Astrocyte of the spinal cord (primary cell): Measurements from ENCODE around the gene RAMP1.

Experiments
- DNase-seq: peaks from one replicate; pipeline ENCODE4 v3.0.0; 2011; ENCODE audit warnings: low read depth, low spot score
- H3K4me3 ChIP-seq: 2 replicates; pipeline ENCODE4 v1.5.1; 2011; ENCODE audit warnings: low read depth, mild to moderate bottlenecking, low read length, moderate library complexity
- in situ Hi-C: cut with HindIII; loops from 2 replicates; pipeline ENCODE4 v1.10.0; 2017; ENCODE audit warnings: low sequenced_read_pairs
- TF ChIP-seq, protein P1 (sequence below): IDR thresholded peaks from 2 replicates; pipeline ENCODE4 v1.5.1; 2012; ENCODE audit warnings: low read depth, mild to moderate bottlenecking, low read length, inconsistent platforms

The RAMP1 gene

DNA sequence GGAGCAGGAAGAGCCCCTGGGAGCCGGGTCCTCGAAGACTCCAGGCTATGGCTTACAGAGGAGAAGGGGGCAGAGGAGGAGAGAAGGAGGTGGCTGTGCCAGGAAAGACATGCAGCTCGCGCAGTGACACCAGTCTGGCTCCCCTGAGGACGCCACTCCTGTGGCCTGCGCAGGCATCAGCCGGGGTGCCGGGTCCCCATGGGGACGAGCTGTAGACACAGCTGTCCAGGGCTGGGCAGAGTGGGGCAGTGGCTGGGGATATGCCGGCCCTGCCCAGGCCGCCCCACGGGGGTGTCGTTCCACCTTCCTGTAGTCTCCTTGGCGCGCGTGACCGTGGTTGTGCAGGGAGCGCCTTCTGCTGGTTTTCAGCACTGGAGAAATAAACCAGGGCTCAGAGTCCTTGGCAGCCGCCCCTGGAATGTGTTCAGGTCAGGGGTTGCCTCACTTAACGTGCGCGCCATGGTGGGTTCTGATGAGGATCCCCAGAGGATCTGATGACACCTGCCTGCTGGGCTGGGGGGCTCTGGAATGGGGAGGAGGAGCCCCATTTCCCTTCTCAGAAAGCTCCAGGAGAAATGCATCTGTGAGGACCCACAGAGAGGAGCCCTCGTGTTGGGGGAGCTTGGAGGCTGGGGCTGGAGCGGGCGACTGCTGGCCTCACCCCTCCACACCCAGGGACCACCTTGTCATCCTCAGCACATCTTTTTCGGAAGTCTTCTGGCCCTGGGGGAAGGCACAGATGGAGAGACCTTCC, 26.7 kb downstream of the RAMP1 start:
- no peak overlapping the region for H3K4me3 ChIP-seq
- TF ChIP-seq, protein P1, sequence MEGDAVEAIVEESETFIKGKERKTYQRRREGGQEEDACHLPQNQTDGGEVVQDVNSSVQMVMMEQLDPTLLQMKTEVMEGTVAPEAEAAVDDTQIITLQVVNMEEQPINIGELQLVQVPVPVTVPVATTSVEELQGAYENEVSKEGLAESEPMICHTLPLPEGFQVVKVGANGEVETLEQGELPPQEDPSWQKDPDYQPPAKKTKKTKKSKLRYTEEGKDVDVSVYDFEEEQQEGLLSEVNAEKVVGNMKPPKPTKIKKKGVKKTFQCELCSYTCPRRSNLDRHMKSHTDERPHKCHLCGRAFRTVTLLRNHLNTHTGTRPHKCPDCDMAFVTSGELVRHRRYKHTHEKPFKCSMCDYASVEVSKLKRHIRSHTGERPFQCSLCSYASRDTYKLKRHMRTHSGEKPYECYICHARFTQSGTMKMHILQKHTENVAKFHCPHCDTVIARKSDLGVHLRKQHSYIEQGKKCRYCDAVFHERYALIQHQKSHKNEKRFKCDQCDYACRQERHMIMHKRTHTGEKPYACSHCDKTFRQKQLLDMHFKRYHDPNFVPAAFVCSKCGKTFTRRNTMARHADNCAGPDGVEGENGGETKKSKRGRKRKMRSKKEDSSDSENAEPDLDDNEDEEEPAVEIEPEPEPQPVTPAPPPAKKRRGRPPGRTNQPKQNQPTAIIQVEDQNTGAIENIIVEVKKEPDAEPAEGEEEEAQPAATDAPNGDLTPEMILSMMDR = no peak
- in situ Hi-C loops = no loop called here
- DNase-seq = peak; percentile 26

DNA sequence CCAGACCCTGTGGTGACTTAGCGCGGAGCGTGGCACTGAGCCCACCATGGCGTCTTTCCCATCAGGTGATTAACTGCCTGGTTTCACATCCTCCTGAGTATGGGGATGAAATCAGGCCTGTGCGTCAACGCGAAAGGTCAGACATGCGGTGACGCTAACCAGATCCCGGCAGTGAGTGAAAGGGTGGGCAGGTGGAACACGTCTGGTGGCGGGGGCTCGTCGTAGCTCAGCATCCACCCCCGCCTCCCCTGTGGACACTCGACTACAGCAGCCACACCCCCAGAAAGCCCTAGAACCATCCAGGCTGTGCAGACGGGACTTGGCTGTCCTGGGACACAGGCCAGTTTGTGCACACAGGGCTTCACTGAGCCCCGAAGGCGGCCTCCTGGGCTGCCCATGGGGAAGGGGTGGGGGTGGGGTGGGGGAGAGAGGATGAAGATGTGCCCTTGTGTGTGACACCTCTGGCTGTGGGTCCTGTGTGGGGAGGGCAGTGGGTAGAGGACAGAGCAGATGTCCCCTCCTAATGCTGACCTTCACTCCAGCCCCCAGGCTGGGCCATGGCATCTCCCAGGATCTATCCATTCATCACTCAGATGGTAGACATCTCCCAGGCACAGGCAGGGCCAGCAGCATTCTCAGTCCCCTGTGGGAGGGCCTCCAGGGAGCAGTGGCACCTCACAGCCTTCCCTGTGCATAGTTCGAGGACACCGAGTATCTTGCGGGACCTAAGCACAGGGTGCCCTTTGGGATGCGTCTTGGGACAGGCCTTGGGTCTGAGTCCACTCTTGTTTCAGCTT, 27.5 kb downstream of the RAMP1 start:
- TF ChIP-seq, protein P1 = no peak
- in situ Hi-C loops = no loop called here
- peak; percentile 66 for DNase-seq
- no peak overlapping the region for H3K4me3 ChIP-seq

DNA sequence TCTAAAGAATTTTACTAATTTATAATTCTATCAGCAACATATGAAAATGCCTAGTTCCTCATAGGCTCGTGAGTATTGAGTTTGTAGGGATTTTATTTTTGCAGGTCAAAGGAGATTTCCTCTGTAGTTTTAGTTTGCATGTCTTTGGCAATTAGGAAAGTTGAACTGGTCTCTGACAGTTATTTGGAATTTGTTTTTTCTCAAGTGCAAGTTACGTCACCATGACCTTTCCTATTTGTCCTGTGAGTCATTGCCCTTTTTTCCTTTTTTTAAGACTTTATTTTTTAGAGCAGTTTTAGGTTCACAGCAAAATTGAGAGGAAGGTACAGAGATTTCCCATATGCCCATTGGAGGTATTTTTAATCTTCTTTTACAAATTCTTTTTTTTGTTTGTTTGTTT, 29.0 kb downstream of the RAMP1 start:
- H3K4me3 ChIP-seq = no peak overlapping the region
- TF ChIP-seq, protein P1 = no peak
- in situ Hi-C loops = no loop called here
- peak; percentile 70 for DNase-seq

DNA sequence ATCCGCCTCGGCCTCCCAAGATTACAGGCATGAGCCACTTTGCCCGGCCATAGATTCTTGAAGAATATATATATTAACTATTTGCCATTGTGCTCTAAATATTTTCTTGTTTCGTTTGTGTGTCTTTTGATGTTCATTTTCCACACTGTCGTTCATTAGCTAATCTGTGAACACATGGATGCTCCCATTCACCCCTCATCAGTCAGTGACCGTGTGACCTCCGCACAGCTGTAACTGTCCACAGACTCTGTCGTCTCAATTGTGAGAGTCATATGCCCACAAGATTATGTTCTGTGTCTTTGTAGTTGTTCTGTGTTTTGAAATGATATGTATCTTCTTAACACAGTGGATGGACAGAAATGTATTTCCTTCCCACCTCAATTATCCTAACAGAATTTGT, 29.6 kb downstream of the RAMP1 start:
- no peak overlapping the region for H3K4me3 ChIP-seq
- in situ Hi-C loops = no loop called here
- DNase-seq = no peak
- TF ChIP-seq, protein P1 = no peak

DNA sequence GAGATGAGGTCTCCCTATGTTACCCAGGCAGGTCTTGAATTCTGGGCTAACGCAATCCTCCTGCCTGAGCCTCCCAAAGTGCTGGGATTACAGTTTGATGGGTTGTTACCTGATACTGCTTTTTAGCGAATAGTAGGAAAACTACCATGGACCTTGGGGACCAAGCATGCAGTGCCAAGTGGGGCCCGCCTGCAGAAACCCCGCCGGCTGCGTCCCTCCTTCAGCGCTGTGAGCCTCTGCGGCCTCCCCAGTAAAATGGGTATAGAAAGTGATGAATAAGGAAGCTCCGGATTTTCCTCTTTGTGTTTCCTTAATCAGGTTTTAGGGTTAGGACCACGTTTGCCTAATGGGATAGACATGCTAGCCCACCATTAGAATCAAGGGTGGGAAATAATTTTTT, 30.4 kb downstream of the RAMP1 start:
- no peak for DNase-seq
- in situ Hi-C loops = no loop called here
- TF ChIP-seq, protein P1 = no peak
- H3K4me3 ChIP-seq = no peak overlapping the region

DNA sequence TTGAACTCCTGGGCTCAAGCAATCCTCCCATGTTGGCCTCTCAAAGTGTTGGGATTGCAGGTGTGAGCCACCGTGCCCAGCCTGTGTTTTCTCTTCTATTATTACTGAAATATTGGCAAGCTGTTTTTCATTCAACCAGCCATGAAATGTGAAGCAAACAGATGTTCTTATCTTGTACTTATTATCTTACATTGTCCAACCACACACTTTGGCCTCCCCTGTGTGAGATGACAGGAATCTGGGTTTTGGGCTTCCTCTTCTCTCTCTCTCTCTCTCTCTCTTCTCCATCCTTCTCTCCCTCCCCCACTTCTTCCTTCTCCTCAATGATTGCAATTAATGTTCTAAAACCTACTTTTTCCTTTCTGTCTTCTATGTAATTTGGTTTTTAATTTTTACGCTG, 33.1 kb downstream of the RAMP1 start:
- no peak for DNase-seq
- no peak overlapping the region for H3K4me3 ChIP-seq
- TF ChIP-seq, protein P1 = no peak
- in situ Hi-C loops = no loop called here
